Uterus (tissue), 2 donors: Measurements from ENCODE around the gene RMC1.

Source experiments
- POLR2A ChIP-seq, 2 donors: fragments of 450-650 bp; IDR thresholded peaks; one replicate each; pipeline ENCODE4 v1.6.1; 2016; ENCODE audit warnings: antibody characterized with exemption in 2 of 2, mild to moderate bottlenecking in 1 of 2, moderate library complexity in 1 of 2
- TF ChIP-seq, protein P1 (sequence below), 4 experiments: fragments of 200-600 bp in 2 of 4; fragments of 450-650 bp in 2 of 4; sonication (generic) in 2 of 4; IDR thresholded peaks; one replicate each; pipeline ENCODE4 v1.5.1; 2016 to 2019; ENCODE audit warnings: antibody characterized with exemption in 4 of 4, mild to moderate bottlenecking in 2 of 4, moderate library complexity in 1 of 4

DNA sequence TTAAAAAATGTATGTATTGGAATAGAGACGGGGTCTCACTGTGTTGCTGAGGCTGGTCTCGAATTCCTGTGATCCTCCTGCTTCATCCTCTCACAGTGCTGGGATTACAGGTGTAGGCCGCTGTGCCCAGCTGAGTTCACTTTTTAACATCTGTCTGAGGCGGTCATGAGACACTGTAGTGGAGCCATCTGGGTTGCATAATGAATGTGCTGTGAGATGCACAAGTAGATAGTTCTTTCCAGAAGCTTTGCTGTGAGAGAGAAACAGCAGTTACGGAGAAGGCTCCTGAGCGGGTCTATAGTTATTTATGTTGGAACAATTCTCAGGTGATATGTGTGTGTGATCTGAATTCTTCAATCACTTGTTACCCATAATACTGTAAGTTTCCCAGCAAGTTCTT lies 3.1 kb downstream of the RMC1 start:
- TF ChIP-seq, protein P1, sequence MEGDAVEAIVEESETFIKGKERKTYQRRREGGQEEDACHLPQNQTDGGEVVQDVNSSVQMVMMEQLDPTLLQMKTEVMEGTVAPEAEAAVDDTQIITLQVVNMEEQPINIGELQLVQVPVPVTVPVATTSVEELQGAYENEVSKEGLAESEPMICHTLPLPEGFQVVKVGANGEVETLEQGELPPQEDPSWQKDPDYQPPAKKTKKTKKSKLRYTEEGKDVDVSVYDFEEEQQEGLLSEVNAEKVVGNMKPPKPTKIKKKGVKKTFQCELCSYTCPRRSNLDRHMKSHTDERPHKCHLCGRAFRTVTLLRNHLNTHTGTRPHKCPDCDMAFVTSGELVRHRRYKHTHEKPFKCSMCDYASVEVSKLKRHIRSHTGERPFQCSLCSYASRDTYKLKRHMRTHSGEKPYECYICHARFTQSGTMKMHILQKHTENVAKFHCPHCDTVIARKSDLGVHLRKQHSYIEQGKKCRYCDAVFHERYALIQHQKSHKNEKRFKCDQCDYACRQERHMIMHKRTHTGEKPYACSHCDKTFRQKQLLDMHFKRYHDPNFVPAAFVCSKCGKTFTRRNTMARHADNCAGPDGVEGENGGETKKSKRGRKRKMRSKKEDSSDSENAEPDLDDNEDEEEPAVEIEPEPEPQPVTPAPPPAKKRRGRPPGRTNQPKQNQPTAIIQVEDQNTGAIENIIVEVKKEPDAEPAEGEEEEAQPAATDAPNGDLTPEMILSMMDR (IDR thresholded peaks at IDR 0.05) = no peak
- no peak for TF ChIP-seq POLR2A (IDR thresholded peaks at IDR 0.05)
